Peyer's patch (tissue), 4 donors: ENCODE measurements around the gene MKNK1. TPM values are rescaled to one million over a fixed set of nuclear protein-coding genes. Genes with fewer than 3 reads are reported as not detected.
"Not testable (repeated sequence)": the region's sequence is repeated elsewhere in the genome, so short reads cannot be mapped to it uniquely, and the experiment has no call there.

Experiments
- DNase-seq, 3 donors: peaks; one replicate each; pipeline ENCODE4 v3.0.0-alpha.2; 2017 to 2019
- H3K27ac ChIP-seq, 4 donors: fragments of 200-600 bp; sonication (generic); one replicate each; pipeline ENCODE4 v1.5.1; 2016 to 2019
- H3K27me3 ChIP-seq, 2 donors: fragments of 200-600 bp; sonication (generic); one replicate each; pipeline ENCODE4 v1.5.1; 2019
- H3K36me3 ChIP-seq, 3 donors: fragments of 200-600 bp; sonication (generic); one replicate each; pipeline ENCODE4 v1.5.1; 2016 to 2019
- H3K4me1 ChIP-seq, 4 donors: fragments of 200-600 bp; sonication (generic); one replicate each; pipeline ENCODE4 v1.5.1; 2016 to 2019
- H3K4me3 ChIP-seq, 4 donors: fragments of 200-600 bp; sonication (generic); 1 replicate in 3 of 4; 2 replicates in 1 of 4; pipeline ENCODE4 v1.5.1; 2016 to 2019; ENCODE audit warnings: mild to moderate bottlenecking in 1 of 4
- H3K9me3 ChIP-seq, 4 donors: fragments of 200-600 bp; sonication (generic); one replicate each; pipeline ENCODE4 v1.5.1; 2016 to 2019; ENCODE audit warnings: mild to moderate bottlenecking in 1 of 4
- CTCF ChIP-seq, 6 experiments: fragments of 450-650 bp in 4 of 6; fragments of 200-600 bp in 2 of 6; sonication (generic) in 1 of 6; IDR thresholded peaks; one replicate each; pipeline ENCODE4 v1.5.1; 2017 to 2019; ENCODE audit warnings: antibody characterized with exemption in 6 of 6, mild to moderate bottlenecking in 3 of 6, moderate library complexity in 1 of 6
- POLR2A ChIP-seq, 2 donors: fragments of 450-650 bp; IDR thresholded peaks; one replicate each; pipeline ENCODE4 v1.5.1; 2017; ENCODE audit warnings: antibody characterized with exemption in 2 of 2, mild to moderate bottlenecking in 2 of 2, moderate library complexity in 2 of 2
- total RNA-seq, 4 donors: library from RNA; depleted of rRNA; stranded (reverse); fragments of >200 nt; gene quantifications; one replicate each; pipeline ENCODE4 v1.1.0, GENCODE V29; 2016

Gene MKNK1
- 100 to 1,000 TPM in 1 of 4 donors, 10 to 100 TPM in 3; 51.3 to 134 (median 94.2) TPM for total RNA-seq

GRCh38 chr1:46603858-46604549 lies at the start of gene MKNK1:
TSS of gene MKNK1 (minus strand) at chr1:46604268. CDS start at chr1:46583327, 20,941 bp downstream.
- Histone ChIP-seq H3K4me1 (peaks cover 0 to 14% (median 3%) of the 10 kb centered on the region in 4 donors), H3K9me3 (no peaks in the 10 kb centered on the region), H3K27ac (peak within 1 kb of the TSS; percentile 81 to 86 (median 84)), H3K27me3 (no peaks in the 10 kb centered on the region), H3K4me3 (peak within 1 kb of the TSS; percentile 77 to 91 (median 80)), H3K36me3 (peaks cover 0 to 13% (median 0%) of the 10 kb centered on the region in 3 donors)
- peak; percentile 95 to 99 (median 99) for DNase-seq
- TF ChIP-seq CTCF (IDR thresholded peaks at IDR 0.05), result peak in 2 of 6 experiments; percentile 6 to 12
- TF ChIP-seq POLR2A (IDR thresholded peaks at IDR 0.05), result peak; percentile 94 to 97

DNA sequence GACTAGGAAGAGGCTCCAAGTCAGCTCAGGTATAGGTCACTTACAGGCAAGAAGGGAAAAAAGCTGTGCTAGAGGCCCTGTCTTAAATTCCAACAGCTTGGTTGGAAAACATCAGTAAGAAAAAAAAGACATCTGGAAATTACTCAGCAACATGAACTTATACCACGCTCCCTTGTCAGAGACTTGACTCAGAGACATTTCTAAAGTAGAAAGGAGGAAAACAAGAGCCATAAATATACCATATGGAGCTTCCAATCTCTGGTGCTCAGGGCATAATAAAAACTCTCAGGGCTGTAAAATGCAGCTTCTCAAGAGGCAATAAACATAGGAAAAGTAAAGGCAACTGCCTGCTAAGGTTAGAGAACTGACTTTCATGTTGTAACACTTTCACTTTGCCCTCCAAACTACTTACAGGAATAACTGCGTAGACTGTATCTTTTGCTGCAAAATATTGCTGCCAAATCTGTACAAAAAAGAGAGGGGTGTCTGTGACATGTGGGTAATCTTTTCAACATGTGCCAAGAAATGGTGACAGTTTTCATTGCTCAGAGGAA lies 49.4 kb upstream of the MKNK1 start:
- Histone ChIP-seq H3K4me1 (peaks cover 0 to 3% (median 0%) of the 10 kb centered on the region in 4 donors), H3K36me3 (peaks cover 0 to 59% (median 0%) of the 10 kb centered on the region in 3 donors), H3K27me3 (no peaks in the 10 kb centered on the region), H3K9me3 (no peaks in the 10 kb centered on the region), H3K4me3 (peak overlapping the region in 2 of 4 donors; percentile 5 to 10), H3K27ac (peak overlapping the region in 2 of 4 donors; percentile 39 to 53)
- TF ChIP-seq POLR2A (IDR thresholded peaks at IDR 0.05) (no peak), CTCF (IDR thresholded peaks at IDR 0.05) (no peak)
- DNase-seq, result no peak

- Histone ChIP-seq H3K4me1 (peaks cover 0 to 3% (median 0%) of the 10 kb centered on the region in 4 donors), H3K27me3 (no peaks in the 10 kb centered on the region), H3K27ac (peak overlapping the region in 1 of 4 donors; percentile 39), H3K9me3 (no peaks in the 10 kb centered on the region), H3K4me3 (no peak overlapping the region), H3K36me3 (peaks cover 0 to 57% (median 0%) of the 10 kb centered on the region in 3 donors)
- TF ChIP-seq CTCF (IDR thresholded peaks at IDR 0.05), result no peak
- TF ChIP-seq POLR2A (IDR thresholded peaks at IDR 0.05), result no peak
- DNase-seq, result no peak
Measured at GRCh38 chr1:46652321-46653100, 48.4 kb upstream of the MKNK1 start.

DNA sequence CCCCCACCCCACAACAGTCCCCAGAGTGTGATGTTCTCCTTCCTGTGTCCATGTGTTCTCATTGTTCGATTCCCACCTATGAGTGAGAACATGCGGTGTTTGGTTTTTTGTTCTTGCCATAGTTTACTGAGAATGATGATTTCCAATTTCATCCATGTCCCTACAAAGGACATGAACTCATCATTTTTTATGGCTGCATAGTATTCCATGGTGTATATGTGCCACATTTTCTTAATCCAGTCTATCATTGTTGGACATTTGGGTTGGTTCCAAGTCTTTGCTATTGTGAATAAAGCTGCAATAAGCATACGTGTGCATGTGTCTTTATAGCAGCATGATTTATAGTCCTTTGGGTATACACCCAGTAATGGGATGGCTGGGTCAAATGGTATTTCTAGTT lies 47.1 kb upstream of the MKNK1 start:
- H3K27ac ChIP-seq, DNase-seq, H3K9me3 ChIP-seq, H3K4me3 ChIP-seq, H3K27me3 ChIP-seq, H3K4me1 ChIP-seq: not testable (repeated sequence)
- H3K36me3 ChIP-seq, result peaks cover 0 to 50% (median 0%) of the 10 kb centered on the region in 3 donors

DNA sequence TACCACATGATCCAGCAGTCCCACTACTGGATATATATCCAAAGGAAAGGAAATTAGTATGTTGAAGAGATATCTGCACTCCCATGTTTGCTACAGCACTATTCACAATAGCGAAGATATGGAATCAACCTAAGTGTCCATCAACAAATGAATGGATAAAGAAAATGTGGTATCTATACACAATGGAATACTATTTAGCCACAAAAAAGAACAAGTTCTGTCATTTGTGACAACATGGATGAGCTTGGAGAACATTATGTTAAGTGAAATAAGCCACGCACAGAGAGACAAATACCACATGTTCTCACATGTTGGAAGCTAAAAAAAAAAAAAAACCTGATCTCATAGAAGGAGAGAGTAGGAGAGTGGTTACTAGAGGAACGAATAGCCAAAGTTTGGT lies 46.4 kb upstream of the MKNK1 start:
- Histone ChIP-seq H3K4me3 (no peak overlapping the region), H3K9me3 (no peaks in the 10 kb centered on the region), H3K27me3 (no peaks in the 10 kb centered on the region), H3K27ac (no peak overlapping the region), H3K4me1 (peaks cover 0 to 3% (median 0%) of the 10 kb centered on the region in 4 donors), H3K36me3 (peaks cover 0 to 43% (median 0%) of the 10 kb centered on the region in 3 donors)
- no peak for DNase-seq
- TF ChIP-seq CTCF (IDR thresholded peaks at IDR 0.05) (no peak), POLR2A (IDR thresholded peaks at IDR 0.05) (no peak)
